ENCODE results near the gene PHYHD1. TPM values are rescaled to one million over a fixed set of nuclear protein-coding genes. Genes with fewer than 3 reads are reported as not detected.
A peak's percentile ranks its signal among the peaks of the same experiment; 100 is the strongest.

Gene PHYHD1
- total and polyA plus RNA-seq, 4 donors = 21.4 to 86.3 (median 46.0) TPM

DNA sequence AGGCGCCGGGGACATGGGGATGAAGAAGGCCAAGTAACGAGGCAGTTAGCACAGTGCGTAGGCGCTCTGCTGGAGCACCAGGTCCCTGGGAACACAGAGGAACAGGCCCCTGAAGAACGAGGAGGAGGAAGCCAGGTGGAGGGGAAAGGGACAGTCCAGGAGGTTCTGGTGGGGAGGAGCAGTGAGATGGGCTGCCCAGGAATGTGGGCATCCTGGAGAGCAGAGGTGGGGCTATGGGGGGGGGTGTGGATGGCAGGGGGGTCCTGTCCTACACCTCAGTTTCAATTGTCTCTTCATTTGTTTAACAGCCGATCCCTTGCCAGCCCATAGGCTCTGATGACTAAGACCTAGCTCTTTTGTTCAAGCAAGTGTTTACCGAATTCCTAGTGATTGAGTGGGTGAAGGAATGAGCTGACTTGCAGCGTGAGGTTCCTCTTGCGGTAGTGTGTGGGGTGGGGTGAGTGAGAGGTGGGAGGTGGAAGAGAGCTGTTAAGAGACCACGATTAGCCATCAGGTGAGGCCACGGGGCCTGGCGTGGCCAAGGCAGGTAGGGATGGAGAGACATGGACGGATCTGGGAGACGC, 8.4 kb upstream of the PHYHD1 start:
- peak; percentile 64 to 83 (median 64) for DNase-seq
- Histone ChIP-seq H3K4me1 (ENCODE audit: control insufficient read depth in 5 of 5, insufficient read depth in 5 of 5, low read length in 5 of 5) (peaks cover 18 to 69% (median 26%) of the 10 kb centered on the region in 5 donors), H3K36me3 (ENCODE audit: control insufficient read depth in 4 of 4, insufficient read depth in 4 of 4, low read length in 4 of 4) (peaks cover 17 to 39% (median 30%) of the 10 kb centered on the region in 4 donors), H3K9ac (ENCODE audit: insufficient read depth in 1 of 2, low read length in 2 of 2) (no peak overlapping the region), H3K9me3 (ENCODE audit: control insufficient read depth in 4 of 4, insufficient read depth in 3 of 4, low read length in 3 of 4) (no peaks in the 10 kb centered on the region), H3K4me3 (no peak overlapping the region), H3K27me3 (ENCODE audit: control insufficient read depth in 3 of 3, insufficient read depth in 3 of 3, low read length in 2 of 3) (no peaks in the 10 kb centered on the region), H3K27ac (ENCODE audit: low read depth in 1 of 2, low read length in 1 of 2) (peak overlapping the region; percentile 82 to 94)
- ATAC-seq (ENCODE audit: insufficient read depth, low FRiP score) = peak; percentile 70
- TF ChIP-seq, protein P1, sequence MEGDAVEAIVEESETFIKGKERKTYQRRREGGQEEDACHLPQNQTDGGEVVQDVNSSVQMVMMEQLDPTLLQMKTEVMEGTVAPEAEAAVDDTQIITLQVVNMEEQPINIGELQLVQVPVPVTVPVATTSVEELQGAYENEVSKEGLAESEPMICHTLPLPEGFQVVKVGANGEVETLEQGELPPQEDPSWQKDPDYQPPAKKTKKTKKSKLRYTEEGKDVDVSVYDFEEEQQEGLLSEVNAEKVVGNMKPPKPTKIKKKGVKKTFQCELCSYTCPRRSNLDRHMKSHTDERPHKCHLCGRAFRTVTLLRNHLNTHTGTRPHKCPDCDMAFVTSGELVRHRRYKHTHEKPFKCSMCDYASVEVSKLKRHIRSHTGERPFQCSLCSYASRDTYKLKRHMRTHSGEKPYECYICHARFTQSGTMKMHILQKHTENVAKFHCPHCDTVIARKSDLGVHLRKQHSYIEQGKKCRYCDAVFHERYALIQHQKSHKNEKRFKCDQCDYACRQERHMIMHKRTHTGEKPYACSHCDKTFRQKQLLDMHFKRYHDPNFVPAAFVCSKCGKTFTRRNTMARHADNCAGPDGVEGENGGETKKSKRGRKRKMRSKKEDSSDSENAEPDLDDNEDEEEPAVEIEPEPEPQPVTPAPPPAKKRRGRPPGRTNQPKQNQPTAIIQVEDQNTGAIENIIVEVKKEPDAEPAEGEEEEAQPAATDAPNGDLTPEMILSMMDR (IDR thresholded peaks at IDR 0.05; ENCODE audit: control extremely low read depth, extremely low read depth) = no peak
- 52 to 74% methylated on average over 15 of the region's 15 CpGs for WGBS, 2 donors

DNA sequence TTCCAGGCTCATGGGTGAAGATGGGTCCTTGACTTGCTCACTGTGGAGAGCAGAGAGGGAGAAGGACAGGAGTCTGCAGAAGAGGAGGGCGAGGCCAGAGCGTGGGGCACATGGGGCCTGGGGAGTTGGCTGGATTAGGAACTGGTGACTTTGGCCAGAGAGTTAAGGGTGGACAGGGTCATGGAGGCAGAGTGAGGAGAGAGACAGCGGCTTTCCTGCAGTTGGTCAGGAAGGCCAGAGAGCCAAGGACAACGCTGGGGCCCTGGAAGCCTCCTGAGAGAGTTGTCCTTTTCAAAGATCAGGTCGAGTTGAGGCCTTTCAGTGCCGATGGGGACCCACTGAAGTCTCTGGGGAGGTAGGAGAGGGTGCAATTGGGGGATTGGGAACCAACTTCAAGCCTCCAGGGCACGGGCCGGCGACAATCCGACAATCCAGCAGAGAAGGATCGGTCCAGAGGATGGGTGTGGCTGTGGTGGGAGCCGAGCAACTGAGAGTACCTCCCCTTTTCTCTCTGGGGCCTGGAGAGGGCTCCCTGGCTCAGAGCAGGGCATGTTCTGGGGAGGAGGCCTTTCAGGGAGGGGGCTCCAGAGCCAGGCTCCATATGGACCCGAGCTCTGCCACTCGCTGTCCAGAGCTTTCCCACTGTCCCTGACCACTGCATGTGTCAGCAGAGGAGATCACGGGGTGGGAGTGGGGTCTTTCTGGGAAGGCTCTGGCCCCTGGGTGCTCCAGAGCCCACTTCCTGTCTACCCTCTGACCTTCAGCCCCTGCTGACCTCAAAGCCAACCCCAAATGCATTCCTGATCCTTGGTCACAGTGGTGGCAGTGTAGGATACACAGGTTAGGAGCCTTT, 7.5 kb upstream of the PHYHD1 start:
- WGBS, 2 donors = 54 to 81% methylated on average over 15 of the region's 15 CpGs
- Histone ChIP-seq H3K9me3 (ENCODE audit: control insufficient read depth in 4 of 4, insufficient read depth in 3 of 4, low read length in 3 of 4) (no peaks in the 10 kb centered on the region), H3K4me3 (no peak overlapping the region), H3K27ac (ENCODE audit: low read depth in 1 of 2, low read length in 1 of 2) (peak overlapping the region; percentile 51 to 94), H3K27me3 (ENCODE audit: control insufficient read depth in 3 of 3, insufficient read depth in 3 of 3, low read length in 2 of 3) (no peaks in the 10 kb centered on the region), H3K4me1 (ENCODE audit: control insufficient read depth in 5 of 5, insufficient read depth in 5 of 5, low read length in 5 of 5) (peaks cover 18 to 74% (median 26%) of the 10 kb centered on the region in 5 donors), H3K9ac (ENCODE audit: insufficient read depth in 1 of 2, low read length in 2 of 2) (peak overlapping the region in 1 of 2 donors; percentile 16), H3K36me3 (ENCODE audit: control insufficient read depth in 4 of 4, insufficient read depth in 4 of 4, low read length in 4 of 4) (peaks cover 12 to 37% (median 26%) of the 10 kb centered on the region in 4 donors)
- ATAC-seq (ENCODE audit: insufficient read depth, low FRiP score) (no peak), DNase-seq (peak in 1 of 3 donors; percentile 10)
- TF ChIP-seq, protein P1 (IDR thresholded peaks at IDR 0.05; ENCODE audit: control extremely low read depth, extremely low read depth) = no peak

DNA sequence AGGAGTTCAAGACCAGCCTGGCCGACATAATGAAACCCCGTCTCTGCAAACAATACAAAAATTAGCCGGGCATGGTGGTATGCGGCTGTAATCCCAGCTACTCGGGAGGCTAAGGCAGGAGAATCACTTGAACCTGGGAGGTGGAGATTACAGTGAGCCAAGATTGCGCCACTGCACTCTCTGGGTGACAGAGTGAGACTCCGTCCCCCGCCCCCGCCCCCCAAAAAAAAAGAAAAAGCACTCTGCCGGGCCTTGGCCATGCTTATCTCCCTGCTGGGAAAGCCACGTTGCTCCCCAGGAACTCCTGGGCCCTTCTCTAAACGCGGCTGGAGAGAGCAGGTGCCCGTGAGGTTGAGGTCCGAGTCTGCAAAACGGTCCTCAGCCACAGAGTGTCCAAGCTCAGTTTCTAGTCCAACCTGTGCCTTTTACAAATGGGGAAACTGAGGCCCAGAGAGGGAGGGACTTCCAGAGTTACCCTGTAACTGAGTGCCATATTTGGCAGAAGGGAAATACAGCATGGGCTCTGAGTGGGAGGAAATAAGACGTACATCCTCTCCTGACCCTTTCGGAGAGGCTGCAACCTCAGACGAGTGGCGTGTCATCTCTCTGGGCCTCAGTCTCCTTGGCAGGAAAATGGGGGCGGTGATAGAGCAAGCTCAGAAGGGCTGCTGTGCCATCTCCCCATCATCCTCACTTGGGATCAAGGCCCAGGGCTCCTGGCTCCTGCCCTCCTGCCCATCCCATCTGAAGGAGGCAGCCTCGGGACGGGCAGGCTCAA, 6.6 kb upstream of the PHYHD1 start:
- H3K27me3 ChIP-seq (ENCODE audit: control insufficient read depth in 3 of 3, insufficient read depth in 3 of 3, low read length in 2 of 3) = no peaks in the 10 kb centered on the region
- H3K4me1 ChIP-seq (ENCODE audit: control insufficient read depth in 5 of 5, insufficient read depth in 5 of 5, low read length in 5 of 5) = peaks cover 18 to 74% (median 27%) of the 10 kb centered on the region in 5 donors
- H3K4me3 ChIP-seq = no peak overlapping the region
- TF ChIP-seq, protein P1 (IDR thresholded peaks at IDR 0.05; ENCODE audit: control extremely low read depth, extremely low read depth) = no peak
- no peak for ATAC-seq (ENCODE audit: insufficient read depth, low FRiP score)
- H3K9ac ChIP-seq (ENCODE audit: insufficient read depth in 1 of 2, low read length in 2 of 2) = peak overlapping the region in 1 of 2 donors; percentile 16
- WGBS, 2 donors = 60 to 79% methylated on average over 23 of the region's 23 CpGs
- no peak for DNase-seq
- peaks cover 3 to 28% (median 18%) of the 10 kb centered on the region in 4 donors for H3K36me3 ChIP-seq (ENCODE audit: control insufficient read depth in 4 of 4, insufficient read depth in 4 of 4, low read length in 4 of 4)
- H3K27ac ChIP-seq (ENCODE audit: low read depth in 1 of 2, low read length in 1 of 2) = peak overlapping the region; percentile 51 to 94
- no peaks in the 10 kb centered on the region for H3K9me3 ChIP-seq (ENCODE audit: control insufficient read depth in 4 of 4, insufficient read depth in 3 of 4, low read length in 3 of 4)
